Measurements from ENCODE around the gene AR.

Gene AR

GRCh38 chrX:67564475-67564874 lies 20.7 kb downstream of the AR start:
- DNase-seq: no peak

GRCh38 chrX:67568769-67569168 lies 24.9 kb downstream of the AR start:
- no peak for DNase-seq

GRCh38 chrX:67570839-67571238 lies 27.0 kb downstream of the AR start:
- no peak for DNase-seq

GRCh38 chrX:67574696-67575095 lies 30.9 kb downstream of the AR start:
- DNase-seq: no peak

GRCh38 chrX:67582436-67582835 lies 38.6 kb downstream of the AR start:
- no peak for DNase-seq

GRCh38 chrX:67583171-67583570 lies 39.4 kb downstream of the AR start:
- no peak for DNase-seq

GRCh38 chrX:67585401-67585800 lies 41.6 kb downstream of the AR start:
- DNase-seq: no peak

- no peak for DNase-seq
Observed at GRCh38 chrX:67587946-67588624, 44.3 kb downstream of the AR start.

GRCh38 chrX:67596839-67597790 lies 53.3 kb downstream of the AR start:
- no peak for DNase-seq

- no peak for DNase-seq
Observed at GRCh38 chrX:67599532-67599931, 55.7 kb downstream of the AR start.

GRCh38 chrX:67601771-67602170 lies 58.0 kb downstream of the AR start:
- DNase-seq: no peak

- DNase-seq: no peak
Observed at GRCh38 chrX:67604979-67605703, 61.3 kb downstream of the AR start.

GRCh38 chrX:67607466-67607865 lies 63.6 kb downstream of the AR start:
- DNase-seq: no peak

- no peak for DNase-seq
Observed at GRCh38 chrX:67610282-67610681, 66.5 kb downstream of the AR start.

GRCh38 chrX:67612231-67612630 lies 68.4 kb downstream of the AR start:
- DNase-seq: no peak

- DNase-seq: no peak
Observed at GRCh38 chrX:67613366-67613765, 69.5 kb downstream of the AR start.

GRCh38 chrX:67613996-67614395 lies 70.2 kb downstream of the AR start:
- DNase-seq: no peak

- DNase-seq: no peak
Observed at GRCh38 chrX:67614423-67614822, 70.6 kb downstream of the AR start.

- no peak for DNase-seq
Observed at GRCh38 chrX:67619253-67619652, 75.4 kb downstream of the AR start.

- DNase-seq: no peak
Observed at GRCh38 chrX:67622053-67622585, 78.3 kb downstream of the AR start.

- no peak for DNase-seq
Observed at GRCh38 chrX:67624325-67624724, 80.5 kb downstream of the AR start.

GRCh38 chrX:67635424-67635823 lies 91.6 kb downstream of the AR start:
- DNase-seq: no peak

GRCh38 chrX:67636532-67636931 lies 92.7 kb downstream of the AR start:
- DNase-seq: no peak
